Measurements from ENCODE around the gene CBLIF.
A peak's percentile ranks its signal among the peaks of the same experiment; 100 is the strongest.

The CBLIF gene

DNA sequence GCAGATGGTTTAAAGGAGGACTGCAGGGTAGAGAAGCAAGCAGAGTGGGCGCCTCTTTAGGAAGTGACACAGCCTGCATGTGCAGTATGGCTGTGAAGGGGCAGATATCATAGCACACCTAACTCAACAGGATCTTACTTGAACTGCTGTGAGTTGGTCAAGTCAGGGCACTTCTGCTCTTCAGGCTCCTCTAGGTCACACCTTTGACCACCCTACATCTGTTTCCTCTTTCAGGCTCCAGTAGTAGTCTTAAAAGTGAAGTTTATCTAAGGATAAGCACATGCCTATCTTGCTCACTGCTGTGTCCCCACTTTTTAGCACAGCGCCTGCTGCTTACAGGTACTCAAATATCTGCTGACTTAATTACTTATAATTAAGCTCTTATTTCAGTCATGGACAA is 41.2 kb downstream of the CBLIF start:
- Histone ChIP-seq H3K4ac (ENCODE audit: low read length) (no peak overlapping the region), H4K8ac (ENCODE audit: low read depth, low read length) (no peak overlapping the region), H2BK120ac (ENCODE audit: low read depth, low read length) (no peak overlapping the region), H3K4me2 (ENCODE audit: insufficient read depth, low read length, poor library complexity, severe bottlenecking) (no peak overlapping the region), H3K4me3 (ENCODE audit: low read length in 2 of 2) (no peak overlapping the region), H2BK5ac (ENCODE audit: low read length) (no peak overlapping the region), H2BK15ac (ENCODE audit: low read length) (no peak overlapping the region), H3K9me3 (replicated peaks in 1 of 2; ENCODE audit: control insufficient read depth in 2 of 2, insufficient read depth in 1 of 2, low read depth in 1 of 2, low read length in 2 of 2) (no peaks in the 10 kb centered on the region), H3K36me3 (replicated peaks in 1 of 2; ENCODE audit: control insufficient read depth in 2 of 2, insufficient read depth in 2 of 2, low read length in 2 of 2) (peaks cover 15 to 40% of the 10 kb centered on the region in 2 donors), H3K27ac (replicated peaks; ENCODE audit: low read length) (no peak overlapping the region), H3K79me1 (ENCODE audit: low read depth, low read length) (peaks cover 2% of the 10 kb centered on the region), H3K23ac (ENCODE audit: low read depth, low read length, poor library complexity) (no peak overlapping the region), H3K9ac (ENCODE audit: low read depth, low read length, poor library complexity) (no peak overlapping the region), H3K4me1 (ENCODE audit: control insufficient read depth in 2 of 2, insufficient read depth in 1 of 2, low read depth in 1 of 2, low read length in 2 of 2) (no peaks in the 10 kb centered on the region), H4K91ac (ENCODE audit: low read depth, low read length, poor library complexity) (no peak overlapping the region), H3K14ac (ENCODE audit: low read length) (no peak overlapping the region), H2AK5ac (ENCODE audit: low read depth, low read length) (no peak overlapping the region), H2BK12ac (ENCODE audit: low read length) (no peak overlapping the region), H3K18ac (ENCODE audit: low read length) (no peak overlapping the region), H2AFZ (ENCODE audit: low read length) (no peak overlapping the region), H3K27me3 (ENCODE audit: control insufficient read depth in 3 of 3, insufficient read depth in 3 of 3, low read depth in 1 of 3, low read length in 3 of 3) (no peaks in the 10 kb centered on the region)
- no peak for DNase-seq (ENCODE audit: low spot score)
- WGBS, 2 donors (ENCODE audit: extremely low coverage in 2 of 2, insufficient read length in 2 of 2, insufficient replicate concordance in 1 of 2) = no CpG with 5 or more reads among the region's 2 CpGs

DNA sequence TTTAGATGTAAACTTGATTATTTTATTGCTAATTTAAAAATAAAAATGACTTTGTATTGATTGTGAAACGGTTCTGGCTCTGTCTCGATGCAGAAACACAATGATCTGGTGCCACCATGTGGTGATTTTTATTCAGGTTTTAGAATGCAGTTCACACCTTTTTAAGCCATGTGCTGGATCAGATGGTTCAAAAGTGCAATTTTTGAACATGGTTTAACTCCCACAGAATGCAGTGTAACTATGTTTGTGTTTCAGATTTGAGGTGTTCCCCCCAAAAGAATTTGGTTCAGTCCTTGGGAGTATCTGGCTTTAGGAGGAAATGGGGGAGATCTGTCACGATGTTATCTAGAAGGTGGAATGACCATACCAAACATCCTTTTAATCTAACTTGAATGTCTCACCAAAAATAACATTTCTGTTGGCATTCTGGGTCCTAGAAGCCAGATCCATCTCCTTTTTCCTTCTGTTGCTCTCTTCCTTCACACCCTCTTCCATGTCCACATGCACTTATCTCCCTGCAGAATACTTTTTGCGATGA is 42.6 kb downstream of the CBLIF start:
- peaks cover 2% of the 10 kb centered on the region for H3K79me1 ChIP-seq (ENCODE audit: low read depth, low read length)
- H2AFZ ChIP-seq (ENCODE audit: low read length) = peak overlapping the region; percentile 45
- no peaks in the 10 kb centered on the region for H3K4me1 ChIP-seq (ENCODE audit: control insufficient read depth in 2 of 2, insufficient read depth in 1 of 2, low read depth in 1 of 2, low read length in 2 of 2)
- H2BK5ac ChIP-seq (ENCODE audit: low read length) = no peak overlapping the region
- H3K9me3 ChIP-seq (replicated peaks in 1 of 2; ENCODE audit: control insufficient read depth in 2 of 2, insufficient read depth in 1 of 2, low read depth in 1 of 2, low read length in 2 of 2) = no peaks in the 10 kb centered on the region
- no peak overlapping the region for H4K91ac ChIP-seq (ENCODE audit: low read depth, low read length, poor library complexity)
- no peak overlapping the region for H3K4me2 ChIP-seq (ENCODE audit: insufficient read depth, low read length, poor library complexity, severe bottlenecking)
- no peak overlapping the region for H2BK12ac ChIP-seq (ENCODE audit: low read length)
- H3K14ac ChIP-seq (ENCODE audit: low read length) = no peak overlapping the region
- H3K9ac ChIP-seq (ENCODE audit: low read depth, low read length, poor library complexity) = no peak overlapping the region
- no peak overlapping the region for H2BK120ac ChIP-seq (ENCODE audit: low read depth, low read length)
- no peak overlapping the region for H3K18ac ChIP-seq (ENCODE audit: low read length)
- H3K27me3 ChIP-seq (ENCODE audit: control insufficient read depth in 3 of 3, insufficient read depth in 3 of 3, low read depth in 1 of 3, low read length in 3 of 3) = no peaks in the 10 kb centered on the region
- H3K27ac ChIP-seq (replicated peaks; ENCODE audit: low read length) = no peak overlapping the region
- H2AK5ac ChIP-seq (ENCODE audit: low read depth, low read length) = no peak overlapping the region
- no peak overlapping the region for H3K4me3 ChIP-seq (ENCODE audit: low read length in 2 of 2)
- no peak overlapping the region for H4K8ac ChIP-seq (ENCODE audit: low read depth, low read length)
- peak; percentile 4 for DNase-seq (ENCODE audit: low spot score)
- no peak overlapping the region for H3K4ac ChIP-seq (ENCODE audit: low read length)
- no peak overlapping the region for H2BK15ac ChIP-seq (ENCODE audit: low read length)
- no peak overlapping the region for H3K23ac ChIP-seq (ENCODE audit: low read depth, low read length, poor library complexity)
- peaks cover 13 to 27% of the 10 kb centered on the region in 2 donors for H3K36me3 ChIP-seq (replicated peaks in 1 of 2; ENCODE audit: control insufficient read depth in 2 of 2, insufficient read depth in 2 of 2, low read length in 2 of 2)
- WGBS, 2 donors (ENCODE audit: extremely low coverage in 2 of 2, insufficient read length in 2 of 2, insufficient replicate concordance in 1 of 2) = no CpG with 5 or more reads among the region's 4 CpGs

DNA sequence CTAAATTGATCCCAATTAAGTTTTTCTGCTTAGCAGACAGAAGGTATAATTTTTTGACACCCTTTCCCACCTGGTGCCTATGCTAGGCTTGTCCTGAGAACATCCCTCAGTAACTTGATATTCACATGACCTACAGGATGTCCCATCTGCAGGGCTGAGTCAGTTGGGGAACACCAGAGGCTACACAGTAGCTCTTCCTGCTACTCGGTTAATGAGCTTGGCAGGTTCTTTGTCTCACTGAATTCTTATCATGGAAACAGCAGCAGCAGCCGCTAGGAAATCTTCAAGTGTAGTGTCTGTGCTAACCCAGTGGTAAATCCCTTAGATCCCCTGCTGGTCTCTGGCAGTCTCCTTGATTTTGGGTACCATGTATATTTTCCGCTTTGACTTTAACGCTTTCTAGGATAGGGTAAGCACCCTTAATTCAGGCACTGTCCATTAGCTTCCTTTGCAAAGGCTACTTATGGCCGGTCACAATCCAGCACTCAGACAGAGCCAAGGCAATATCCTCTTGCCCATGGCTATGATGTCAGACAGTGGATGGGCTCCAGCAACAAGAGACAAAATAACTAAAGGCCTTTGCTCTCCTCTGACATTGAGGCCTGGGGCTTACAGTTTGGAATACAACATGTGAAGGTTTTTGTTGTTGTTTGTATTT is 43.2 kb downstream of the CBLIF start:
- no peak overlapping the region for H2BK120ac ChIP-seq (ENCODE audit: low read depth, low read length)
- H4K91ac ChIP-seq (ENCODE audit: low read depth, low read length, poor library complexity) = no peak overlapping the region
- no peaks in the 10 kb centered on the region for H3K9me3 ChIP-seq (replicated peaks in 1 of 2; ENCODE audit: control insufficient read depth in 2 of 2, insufficient read depth in 1 of 2, low read depth in 1 of 2, low read length in 2 of 2)
- no peak overlapping the region for H3K18ac ChIP-seq (ENCODE audit: low read length)
- no CpG with 5 or more reads among the region's 5 CpGs for WGBS, 2 donors (ENCODE audit: extremely low coverage in 2 of 2, insufficient read length in 2 of 2, insufficient replicate concordance in 1 of 2)
- no peak overlapping the region for H3K4me3 ChIP-seq (ENCODE audit: low read length in 2 of 2)
- H3K9ac ChIP-seq (ENCODE audit: low read depth, low read length, poor library complexity) = no peak overlapping the region
- H3K23ac ChIP-seq (ENCODE audit: low read depth, low read length, poor library complexity) = no peak overlapping the region
- no peak overlapping the region for H3K14ac ChIP-seq (ENCODE audit: low read length)
- H2BK12ac ChIP-seq (ENCODE audit: low read length) = no peak overlapping the region
- H3K27ac ChIP-seq (replicated peaks; ENCODE audit: low read length) = no peak overlapping the region
- H3K4me1 ChIP-seq (ENCODE audit: control insufficient read depth in 2 of 2, insufficient read depth in 1 of 2, low read depth in 1 of 2, low read length in 2 of 2) = no peaks in the 10 kb centered on the region
- peak overlapping the region; percentile 45 for H2AFZ ChIP-seq (ENCODE audit: low read length)
- peaks cover 13 to 21% of the 10 kb centered on the region in 2 donors for H3K36me3 ChIP-seq (replicated peaks in 1 of 2; ENCODE audit: control insufficient read depth in 2 of 2, insufficient read depth in 2 of 2, low read length in 2 of 2)
- DNase-seq (ENCODE audit: low spot score) = peak; percentile 8
- H2BK15ac ChIP-seq (ENCODE audit: low read length) = no peak overlapping the region
- H3K4me2 ChIP-seq (ENCODE audit: insufficient read depth, low read length, poor library complexity, severe bottlenecking) = no peak overlapping the region
- H3K4ac ChIP-seq (ENCODE audit: low read length) = no peak overlapping the region
- no peak overlapping the region for H2BK5ac ChIP-seq (ENCODE audit: low read length)
- H2AK5ac ChIP-seq (ENCODE audit: low read depth, low read length) = no peak overlapping the region
- no peaks in the 10 kb centered on the region for H3K27me3 ChIP-seq (ENCODE audit: control insufficient read depth in 3 of 3, insufficient read depth in 3 of 3, low read depth in 1 of 3, low read length in 3 of 3)
- peaks cover 2% of the 10 kb centered on the region for H3K79me1 ChIP-seq (ENCODE audit: low read depth, low read length)
- no peak overlapping the region for H4K8ac ChIP-seq (ENCODE audit: low read depth, low read length)

DNA sequence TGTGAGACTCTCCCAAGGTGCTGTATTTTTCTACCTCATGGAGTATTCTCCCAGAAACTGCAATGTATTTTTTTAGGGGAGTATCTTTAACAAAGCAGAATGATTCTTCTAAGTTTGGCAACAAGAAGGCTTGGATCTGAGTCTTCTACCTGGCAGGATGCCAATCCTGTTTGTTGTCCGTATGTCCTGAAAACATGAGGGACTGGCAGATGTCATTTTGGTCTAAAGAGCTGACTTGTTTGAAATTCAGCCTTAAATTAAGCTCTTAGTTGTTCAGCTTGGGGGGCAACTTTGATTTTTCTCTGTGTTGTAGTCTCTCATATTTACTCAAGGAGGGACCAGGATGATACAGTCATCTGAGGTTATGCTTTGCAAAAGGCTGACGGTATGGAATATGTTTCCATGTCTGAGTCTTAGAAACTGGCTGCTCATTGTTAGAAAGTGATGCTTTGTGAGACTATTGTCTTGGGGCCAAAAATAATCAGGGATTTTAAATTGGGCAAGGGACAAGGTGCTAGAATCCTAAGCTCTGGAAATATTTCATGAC is 44.1 kb downstream of the CBLIF start:
- Histone ChIP-seq H3K36me3 (replicated peaks in 1 of 2; ENCODE audit: control insufficient read depth in 2 of 2, insufficient read depth in 2 of 2, low read length in 2 of 2) (peaks cover 4 to 12% of the 10 kb centered on the region in 2 donors), H2AFZ (ENCODE audit: low read length) (no peak overlapping the region), H3K79me1 (ENCODE audit: low read depth, low read length) (peaks cover 1% of the 10 kb centered on the region), H3K18ac (ENCODE audit: low read length) (no peak overlapping the region), H3K4me2 (ENCODE audit: insufficient read depth, low read length, poor library complexity, severe bottlenecking) (no peak overlapping the region), H3K23ac (ENCODE audit: low read depth, low read length, poor library complexity) (no peak overlapping the region), H4K8ac (ENCODE audit: low read depth, low read length) (no peak overlapping the region), H3K4me1 (ENCODE audit: control insufficient read depth in 2 of 2, insufficient read depth in 1 of 2, low read depth in 1 of 2, low read length in 2 of 2) (no peaks in the 10 kb centered on the region), H3K4me3 (ENCODE audit: low read length in 2 of 2) (no peak overlapping the region), H2BK15ac (ENCODE audit: low read length) (no peak overlapping the region), H4K91ac (ENCODE audit: low read depth, low read length, poor library complexity) (no peak overlapping the region), H2BK12ac (ENCODE audit: low read length) (no peak overlapping the region), H3K14ac (ENCODE audit: low read length) (no peak overlapping the region), H2AK5ac (ENCODE audit: low read depth, low read length) (no peak overlapping the region), H3K9me3 (replicated peaks in 1 of 2; ENCODE audit: control insufficient read depth in 2 of 2, insufficient read depth in 1 of 2, low read depth in 1 of 2, low read length in 2 of 2) (no peaks in the 10 kb centered on the region), H3K9ac (ENCODE audit: low read depth, low read length, poor library complexity) (no peak overlapping the region), H3K27ac (replicated peaks; ENCODE audit: low read length) (no peak overlapping the region), H2BK120ac (ENCODE audit: low read depth, low read length) (no peak overlapping the region), H2BK5ac (ENCODE audit: low read length) (no peak overlapping the region), H3K27me3 (ENCODE audit: control insufficient read depth in 3 of 3, insufficient read depth in 3 of 3, low read depth in 1 of 3, low read length in 3 of 3) (no peaks in the 10 kb centered on the region), H3K4ac (ENCODE audit: low read length) (no peak overlapping the region)
- no peak for DNase-seq (ENCODE audit: low spot score)
- no CpG with 5 or more reads among the region's 2 CpGs for WGBS, 2 donors (ENCODE audit: extremely low coverage in 2 of 2, insufficient read length in 2 of 2, insufficient replicate concordance in 1 of 2)

Data from neuronal stem cell (in vitro differentiated cells).